ENCODE data around the gene CIAO3.

The CIAO3 gene

GRCh38 chr16:734208-734980, 6.4 kb downstream of the CIAO3 start:
- no peak for DNase-seq

- peak; percentile 61 for DNase-seq
These were observed 7.2 kb downstream of the CIAO3 start for GRCh38 chr16:733382-734207.

- DNase-seq, result no peak
These were observed 7.9 kb downstream of the CIAO3 start for GRCh38 chr16:732936-733335.

- DNase-seq, result no peak
These were observed 8.5 kb downstream of the CIAO3 start for GRCh38 chr16:732332-732731.

GRCh38 chr16:730666-731509, 9.9 kb downstream of the CIAO3 start:
- DNase-seq, result no peak

- DNase-seq, result no peak
These were observed 10.8 kb downstream of the CIAO3 start for GRCh38 chr16:729768-730665.

- no peak for DNase-seq
These were observed 11.7 kb downstream of the CIAO3 start for GRCh38 chr16:728890-729744.

- peak; percentile 63 for DNase-seq
These were observed 12.5 kb downstream of the CIAO3 start for GRCh38 chr16:728131-728889.

- peak; percentile 43 for DNase-seq
These were observed 13.4 kb downstream of the CIAO3 start for GRCh38 chr16:727291-727977.

- peak; percentile 81 for DNase-seq
These were observed 14.1 kb downstream of the CIAO3 start, which contains the start of the genes CCDC78 and HAGHL for GRCh38 chr16:726438-727290. Gene CCDC78, minus strand, starts transcription at chr16:726443. Its CDS starts 76 bp downstream, at chr16:726367. Gene HAGHL, plus strand, starts transcription at chr16:727106. Its CDS starts 404 bp downstream, at chr16:727510.

- no peak for DNase-seq
These were observed 14.7 kb downstream of the CIAO3 start for GRCh38 chr16:726188-726437.

GRCh38 chr16:725463-726187, 15.2 kb downstream of the CIAO3 start:
- DNase-seq, result no peak

- DNase-seq, result no peak
These were observed 15.8 kb downstream of the CIAO3 start for GRCh38 chr16:725041-725376.

GRCh38 chr16:724188-725040, 16.4 kb downstream of the CIAO3 start:
- DNase-seq, result no peak

GRCh38 chr16:723695-724094, 17.1 kb downstream of the CIAO3 start:
- no peak for DNase-seq

GRCh38 chr16:722835-723633, 17.8 kb downstream of the CIAO3 start:
- DNase-seq, result no peak

Measured in CD4-positive, alpha-beta T cell treated with Interleukin-6 for 4 hours (primary cell).